H1 (cell line): ENCODE data around the gene NOS1AP. TPM values are rescaled to one million over a fixed set of nuclear protein-coding genes. Genes with fewer than 3 reads are reported as not detected.

Experiments used
- CTCF ChIA-PET: fragments of 300-600 bp; sonication (Branson Sonifier 250); formaldehyde crosslinking; loops from one replicate; lab custom pipeline; 2021; ENCODE audit not compliant: partially characterized antibody; lab: Charles Lee
- POLR2A ChIA-PET: fragments of 300-600 bp; sonication (Branson Sonifier 250); formaldehyde crosslinking; loops from one replicate; lab custom pipeline; 2021; ENCODE audit warnings: inconsistent platforms; ENCODE audit not compliant: partially characterized antibody; lab: Charles Lee
- DNase-seq, 2 experiments: peaks; one replicate each; pipeline versions ENCODE4 v3.0.0 to v3.0.0-alpha.2; 2010 to 2022; ENCODE audit warnings: low spot score in 2 of 2, low read depth in 1 of 2, mixed read lengths in 1 of 2
- FAIRE-seq: peaks from 2 replicates; lab custom pipeline; 2011; peaks lifted over from hg19 to GRCh38; lab: Jason Lieb, UNC
- H2AFZ ChIP-seq: 2 replicates; pipeline ENCODE4 v1.8.1; 2012; ENCODE audit warnings: low read length, inconsistent platforms
- H2AK5ac ChIP-seq: 2 replicates; pipeline ENCODE4 v1.6.1; 2013; ENCODE audit warnings: low read depth, low read length
- H2BK120ac ChIP-seq: replicated peaks from 2 replicates; pipeline ENCODE3; 2013; ENCODE audit warnings: low read depth, low read length, inconsistent platforms
- H2BK12ac ChIP-seq: 2 replicates; pipeline ENCODE4 v1.6.1; 2013; ENCODE audit warnings: low read depth, low read length
- H2BK15ac ChIP-seq: 2 replicates; pipeline ENCODE4 v1.6.1; 2013; ENCODE audit warnings: low read length
- H2BK20ac ChIP-seq: 2 replicates; pipeline ENCODE4 v1.6.1; 2013; ENCODE audit warnings: low read length
- H2BK5ac ChIP-seq: 2 replicates; pipeline ENCODE4 v1.6.1; 2013; ENCODE audit warnings: low read depth, low read length
- H3K14ac ChIP-seq: 2 replicates; pipeline ENCODE4 v1.6.1; 2013; ENCODE audit warnings: inconsistent platforms; ENCODE audit not compliant: insufficient read length
- H3K18ac ChIP-seq: 2 replicates; pipeline ENCODE4 v1.6.1; 2013; ENCODE audit warnings: low read length; ENCODE audit errors: extremely low read depth
- H3K23ac ChIP-seq: 2 replicates; pipeline ENCODE4 v1.6.1; 2013; ENCODE audit warnings: inconsistent platforms; ENCODE audit not compliant: insufficient read length
- H3K23me2 ChIP-seq: 2 replicates; pipeline ENCODE4 v1.6.1; 2013; ENCODE audit warnings: low read depth, low read length
- H3K27ac ChIP-seq: 2 replicates; pipeline ENCODE4 v1.6.1; 2011; ENCODE audit warnings: low read depth, low read length, inconsistent platforms
- H3K27me3 ChIP-seq, 4 experiments: replicated peaks in 1 of 4; 1 replicate in 1 of 4; 2 replicates in 3 of 4; pipeline versions ENCODE4 v1.6.1 to v1.8.1; 2011 to 2013; ENCODE audit warnings: low read length in 3 of 4, mild to moderate bottlenecking in 3 of 4, inconsistent platforms in 2 of 4, mixed read lengths in 2 of 4, moderate library complexity in 1 of 4; ENCODE audit not compliant: control insufficient read depth in 3 of 4, insufficient read depth in 3 of 4; ENCODE audit errors: extremely low read depth in 1 of 4
- H3K36me3 ChIP-seq, 4 experiments: 2 replicates each; pipeline versions ENCODE4 v1.6.1 to v1.8.1; 2011 to 2013; ENCODE audit warnings: mild to moderate bottlenecking in 4 of 4, low read length in 3 of 4, moderate library complexity in 2 of 4, control low read depth in 1 of 4, inconsistent platforms in 1 of 4; ENCODE audit not compliant: insufficient read depth in 4 of 4, control insufficient read depth in 2 of 4
- H3K4ac ChIP-seq: replicated peaks from 2 replicates; pipeline ENCODE3; 2013; ENCODE audit warnings: low read length, low read depth, mixed read lengths, inconsistent platforms; ENCODE audit not compliant: insufficient read length
- H3K4me1 ChIP-seq, 4 experiments: replicated peaks in 1 of 4; 1 replicate in 1 of 4; 2 replicates in 3 of 4; pipeline versions ENCODE4 v1.6.1 to v1.8.1; 2011 to 2013; ENCODE audit warnings: low read length in 3 of 4, inconsistent platforms in 2 of 4, mixed read lengths in 1 of 4; ENCODE audit not compliant: insufficient read depth in 4 of 4, control insufficient read depth in 3 of 4
- H3K4me2 ChIP-seq, 2 experiments: 2 replicates each; pipeline versions ENCODE4 v1.6.1 to v1.8.1; 2011 to 2013; ENCODE audit warnings: low read depth in 2 of 2, low read length in 2 of 2, control low read depth in 1 of 2, inconsistent platforms in 1 of 2, mild to moderate bottlenecking in 1 of 2; ENCODE audit not compliant: insufficient read depth in 1 of 2
- H3K4me3 ChIP-seq, 4 experiments: fragments of 200-600, 300-600 bp in 1 of 4; sonication (generic), shearing (Covaris generic), sonication (Bioruptor Twin) in 1 of 4; 2 replicates each; pipeline versions ENCODE4 v1.5.1 to v1.8.1; 2011 to 2016; ENCODE audit warnings: low read length in 4 of 4, low read depth in 3 of 4, control low read depth in 2 of 4, inconsistent platforms in 2 of 4, mild to moderate bottlenecking in 2 of 4, mixed read lengths in 1 of 4, moderate library complexity in 1 of 4; ENCODE audit not compliant: insufficient read depth in 2 of 4; ENCODE audit errors: extremely low read depth in 1 of 4
- H3K56ac ChIP-seq: replicated peaks from 2 replicates; pipeline ENCODE3; 2013; ENCODE audit warnings: low read depth, mild to moderate bottlenecking, mixed read lengths, low read length, inconsistent platforms; ENCODE audit not compliant: insufficient read length
- H3K79me1 ChIP-seq: 2 replicates; pipeline ENCODE4 v1.6.1; 2013; ENCODE audit warnings: low read depth, low read length, control low read depth
- H3K79me2 ChIP-seq, 2 experiments: 2 replicates each; pipeline versions ENCODE4 v1.6.1 to v1.8.1; 2012 to 2013; ENCODE audit warnings: low read length in 2 of 2, mild to moderate bottlenecking in 2 of 2, inconsistent platforms in 1 of 2; ENCODE audit not compliant: insufficient read depth in 2 of 2, control insufficient read depth in 1 of 2
- H3K9ac ChIP-seq, 4 experiments: replicated peaks in 1 of 4; 1 replicate in 1 of 4; 2 replicates in 3 of 4; pipeline versions ENCODE4 v1.6.1 to v1.8.1; 2011 to 2013; ENCODE audit warnings: low read depth in 3 of 4, low read length in 3 of 4, control low read depth in 2 of 4, mild to moderate bottlenecking in 2 of 4, moderate library complexity in 2 of 4, inconsistent platforms in 1 of 4; ENCODE audit errors: extremely low read depth in 1 of 4
- H3K9me3 ChIP-seq, 2 experiments: 2 replicates each; pipeline versions ENCODE4 v1.6.1 to v1.8.1; 2012 to 2013; ENCODE audit warnings: mild to moderate bottlenecking in 2 of 2, moderate library complexity in 2 of 2, control low read depth in 1 of 2, inconsistent platforms in 1 of 2, low read depth in 1 of 2, low read length in 1 of 2, mixed read lengths in 1 of 2; ENCODE audit not compliant: insufficient read depth in 2 of 2
- H4K20me1 ChIP-seq, 2 experiments: replicated peaks in 1 of 2; 2 replicates each; pipeline versions ENCODE3 to v1.8.1; 2011 to 2013; ENCODE audit warnings: inconsistent platforms in 2 of 2, low read length in 2 of 2, mild to moderate bottlenecking in 1 of 2; ENCODE audit not compliant: insufficient read depth in 2 of 2, control insufficient read depth in 1 of 2
- H4K5ac ChIP-seq: 2 replicates; pipeline ENCODE4 v1.6.1; 2013; ENCODE audit warnings: low read length, low read depth, mixed read lengths, inconsistent platforms; ENCODE audit not compliant: insufficient read length
- H4K8ac ChIP-seq: 2 replicates; pipeline ENCODE4 v1.8.0; 2013; ENCODE audit warnings: mild to moderate bottlenecking, moderate library complexity, low read length, inconsistent platforms; ENCODE audit not compliant: insufficient read depth; ENCODE audit errors: extremely low read depth
- H4K91ac ChIP-seq: replicated peaks from 2 replicates; pipeline ENCODE3; 2013; ENCODE audit warnings: low read length, mixed read lengths, inconsistent platforms; ENCODE audit not compliant: insufficient read length
- GABPA ChIP-seq: IDR thresholded peaks from 2 replicates; pipeline ENCODE4 v1.6.1; 2011; ENCODE audit warnings: mild to moderate bottlenecking, low read length, moderate library complexity, borderline replicate concordance; ENCODE audit not compliant: insufficient read depth
- POLR2AphosphoS5 ChIP-seq: IDR thresholded peaks from 2 replicates; pipeline ENCODE4 v1.6.1; 2011; ENCODE audit warnings: low read depth, low read length
- POU5F1 ChIP-seq: IDR thresholded peaks from 2 replicates; pipeline ENCODE4 v1.6.1; 2011; ENCODE audit warnings: low read depth, mild to moderate bottlenecking, low read length, moderate library complexity
- RNF2 ChIP-seq: fragments of 200-900, 300-1000 bp; sonication (generic); IDR thresholded peaks from 2 replicates; pipeline ENCODE4 v1.7.1; 2016; ENCODE audit warnings: borderline replicate concordance, low read depth, mild to moderate bottlenecking, antibody characterized with exemption, low read length; ENCODE audit not compliant: poor library complexity, severe bottlenecking; ENCODE audit errors: missing control alignments
- SP2 ChIP-seq: IDR thresholded peaks from 2 replicates; pipeline ENCODE4 v1.6.1; 2012; ENCODE audit warnings: mild to moderate bottlenecking, low read length, inconsistent platforms
- SP4 ChIP-seq: IDR thresholded peaks from 2 replicates; pipeline ENCODE4 v1.6.1; 2012; ENCODE audit warnings: low read length, inconsistent platforms
- WGBS, 2 experiments: shearing (Covaris generic) in 1 of 2; methylation state at CpG; one replicate each; pipeline versions ENCODE4 v1.1.6 to v1.1.7; 2013 to 2015; ENCODE audit warnings: low lambda C conversion rate in 2 of 2, mixed read lengths in 2 of 2, inconsistent platforms in 1 of 2, low coverage in 1 of 2, missing lambda C conversion rate in 1 of 2; ENCODE audit not compliant: insufficient replicate concordance in 2 of 2, insufficient coverage in 1 of 2, insufficient read length in 1 of 2; ENCODE audit errors: extremely low coverage in 1 of 2, missing lambda C conversion rate in 1 of 2; 5-methylcytosine and 5-hydroxymethylcytosine counted together
- polyA plus RNA-seq, 7 experiments: library from polyadenylated mRNA; depleted of rRNA in 3 of 7; stranded (reverse) in 5 of 7; unstranded in 2 of 7; fragments of >200 nt in 5 of 7; fragments of 200-250 nt in 2 of 7; gene quantifications; 1 replicate in 5 of 7; 2 replicates in 1 of 7; 4 replicates in 1 of 7; pipeline versions ENCODE4 v1.2.1 to v1.2.3, GENCODE V29; 2011 to 2013; ENCODE audit warnings: missing spikeins in 2 of 7, mixed read lengths in 2 of 7
- total RNA-seq: library from RNA; stranded (reverse); fragmentation: NEBNext Ultra II Directional; extraction: Animal tissue kit (Norgen Biotek cat#: 25700); gene quantifications from 2 replicates; pipeline ENCODE4 v1.2.1, GENCODE V29; 2021

NOS1AP gene
- total and polyA plus RNA-seq, 2 of the 8 experiments (the other 6 are each of a cell fraction or from before 2014, with no cell fraction given): 2.4 to 12.1 TPM

DNA sequence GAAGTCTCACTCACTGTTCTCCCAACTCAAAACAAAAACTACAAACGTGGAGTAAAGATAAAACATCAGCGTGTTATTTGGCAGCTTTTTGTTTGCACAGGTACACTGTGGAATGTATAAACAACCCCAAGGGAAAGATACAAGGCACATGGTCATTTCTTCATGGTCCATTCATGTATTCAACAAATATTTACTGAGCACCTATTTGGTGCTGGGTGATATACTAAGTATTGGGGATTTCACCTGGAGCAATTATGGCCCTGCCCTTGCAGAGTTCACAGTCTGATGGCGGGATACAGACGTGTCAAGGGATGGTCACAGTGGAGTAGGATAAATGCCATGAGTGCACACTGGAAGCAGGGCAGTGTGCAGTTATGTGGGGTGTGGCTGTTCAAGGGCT, 171.1 kb downstream of the NOS1AP start:
- H4K8ac ChIP-seq: no peak overlapping the region
- peaks cover 0 to 2% of the 10 kb centered on the region in 2 experiments for H4K20me1 ChIP-seq
- no peak overlapping the region for H2AK5ac ChIP-seq
- no peaks in the 10 kb centered on the region for H3K23me2 ChIP-seq
- H2BK5ac ChIP-seq: no peak overlapping the region
- no peak overlapping the region for H2BK15ac ChIP-seq
- no peak for TF ChIP-seq POU5F1
- TF ChIP-seq SP4: no peak
- no peak for TF ChIP-seq POLR2AphosphoS5
- no peak for TF ChIP-seq GABPA
- TF ChIP-seq RNF2: no peak
- TF ChIP-seq SP2: no peak
- no peak overlapping the region for H2AFZ ChIP-seq
- no peak overlapping the region for H2BK120ac ChIP-seq
- WGBS, 2 experiments: 82% methylated on average over 4 of the region's 4 CpGs; no CpG with 5 or more reads in 1 of the 2 experiments
- peaks cover 0 to 11% (median 4%) of the 10 kb centered on the region in 4 experiments; a peak in 2 of 7 replicates for H3K4me1 ChIP-seq
- H3K4ac ChIP-seq: no peak overlapping the region
- H4K91ac ChIP-seq: no peak overlapping the region
- no peak overlapping the region for H3K4me2 ChIP-seq
- H3K9me3 ChIP-seq: no peaks in the 10 kb centered on the region
- H3K56ac ChIP-seq: no peak overlapping the region
- no peak overlapping the region for H3K27ac ChIP-seq
- H3K36me3 ChIP-seq: no peaks in the 10 kb centered on the region
- ChIA-PET POLR2A (no interaction called here), CTCF (interaction anchor here (0.7 to 1.3 kb wide), 5 partner anchors 11 to 151 kb away, joined by 3 to 4 read pairs (median 3); no protein-coding TSS in a partner anchor)
- H3K79me1 ChIP-seq: no peaks in the 10 kb centered on the region
- H3K18ac ChIP-seq: no peak overlapping the region
- H3K4me3 ChIP-seq: no peak overlapping the region
- peaks cover 0 to 8% of the 10 kb centered on the region in 2 experiments; a peak in 2 of 4 replicates for H3K79me2 ChIP-seq
- H2BK12ac ChIP-seq: no peak overlapping the region
- no peak overlapping the region for H3K14ac ChIP-seq
- H2BK20ac ChIP-seq: no peak overlapping the region; the same call in 1 of the 2 replicates
- no peaks in the 10 kb centered on the region for H3K27me3 ChIP-seq
- DNase-seq (no peak), FAIRE-seq (no peak)
- no peak overlapping the region for H3K9ac ChIP-seq
- H3K23ac ChIP-seq: no peak overlapping the region
- no peak overlapping the region for H4K5ac ChIP-seq
